GM12873 (cell line): ENCODE data around the gene PAK4.

Experiments
- TF ChIP-seq, protein P1 (sequence below): IDR thresholded peaks from 2 replicates; pipeline ENCODE4 v1.5.1; 2012; ENCODE audit warnings: low read depth, mild to moderate bottlenecking, moderate library complexity, low read length, control low read depth; ENCODE audit not compliant: insufficient read depth; ENCODE audit errors: missing control alignments

Gene PAK4

DNA sequence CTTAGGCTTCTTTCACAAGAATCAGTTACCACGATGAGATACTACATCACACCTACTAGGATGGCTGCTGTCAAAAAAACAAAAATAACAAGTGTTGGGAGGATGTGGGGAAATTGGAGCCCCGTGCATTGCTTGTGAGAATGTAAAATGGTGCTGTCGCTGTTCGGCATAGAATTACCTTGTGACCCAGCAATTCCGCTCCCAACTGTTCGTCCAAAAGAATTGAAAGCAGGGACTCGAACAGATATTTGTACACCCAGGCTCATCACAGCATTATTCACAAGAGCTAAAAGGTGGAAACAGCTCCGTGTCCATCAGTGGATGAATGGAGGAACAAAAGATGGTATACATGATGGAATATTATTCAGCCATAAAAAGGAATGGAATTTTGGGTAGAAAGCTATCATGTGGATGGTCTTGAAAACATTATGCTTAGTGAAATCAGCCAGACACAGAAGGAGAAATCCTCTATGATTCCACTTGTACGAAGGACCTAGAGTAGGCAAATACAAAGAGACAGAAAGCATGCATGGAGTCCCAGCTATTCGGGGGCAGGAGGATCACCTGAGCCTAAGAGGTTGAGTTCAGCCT is 23.4 kb downstream of the PAK4 start:
- TF ChIP-seq, protein P1, sequence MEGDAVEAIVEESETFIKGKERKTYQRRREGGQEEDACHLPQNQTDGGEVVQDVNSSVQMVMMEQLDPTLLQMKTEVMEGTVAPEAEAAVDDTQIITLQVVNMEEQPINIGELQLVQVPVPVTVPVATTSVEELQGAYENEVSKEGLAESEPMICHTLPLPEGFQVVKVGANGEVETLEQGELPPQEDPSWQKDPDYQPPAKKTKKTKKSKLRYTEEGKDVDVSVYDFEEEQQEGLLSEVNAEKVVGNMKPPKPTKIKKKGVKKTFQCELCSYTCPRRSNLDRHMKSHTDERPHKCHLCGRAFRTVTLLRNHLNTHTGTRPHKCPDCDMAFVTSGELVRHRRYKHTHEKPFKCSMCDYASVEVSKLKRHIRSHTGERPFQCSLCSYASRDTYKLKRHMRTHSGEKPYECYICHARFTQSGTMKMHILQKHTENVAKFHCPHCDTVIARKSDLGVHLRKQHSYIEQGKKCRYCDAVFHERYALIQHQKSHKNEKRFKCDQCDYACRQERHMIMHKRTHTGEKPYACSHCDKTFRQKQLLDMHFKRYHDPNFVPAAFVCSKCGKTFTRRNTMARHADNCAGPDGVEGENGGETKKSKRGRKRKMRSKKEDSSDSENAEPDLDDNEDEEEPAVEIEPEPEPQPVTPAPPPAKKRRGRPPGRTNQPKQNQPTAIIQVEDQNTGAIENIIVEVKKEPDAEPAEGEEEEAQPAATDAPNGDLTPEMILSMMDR = no peak

DNA sequence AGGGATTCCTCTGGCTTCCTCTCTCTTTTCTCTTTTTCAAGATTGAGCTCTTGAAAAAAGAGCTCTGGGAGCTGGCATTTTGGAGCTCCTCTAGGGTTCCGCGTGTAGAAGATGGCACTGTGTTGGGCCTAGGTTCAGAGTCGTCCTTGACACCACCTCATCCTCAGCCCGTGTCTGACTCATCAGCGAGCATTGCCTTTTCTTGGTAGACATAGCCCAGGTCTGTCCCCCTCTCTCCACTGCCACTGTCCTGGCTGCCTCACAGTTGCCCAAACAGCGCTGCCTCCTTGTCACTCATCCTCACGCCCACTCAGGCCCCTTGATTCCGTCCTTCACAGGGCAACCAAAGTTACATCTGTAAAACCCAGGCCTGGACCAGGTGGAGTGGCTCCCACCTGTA is 24.6 kb downstream of the PAK4 start:
- TF ChIP-seq, protein P1 = no peak

DNA sequence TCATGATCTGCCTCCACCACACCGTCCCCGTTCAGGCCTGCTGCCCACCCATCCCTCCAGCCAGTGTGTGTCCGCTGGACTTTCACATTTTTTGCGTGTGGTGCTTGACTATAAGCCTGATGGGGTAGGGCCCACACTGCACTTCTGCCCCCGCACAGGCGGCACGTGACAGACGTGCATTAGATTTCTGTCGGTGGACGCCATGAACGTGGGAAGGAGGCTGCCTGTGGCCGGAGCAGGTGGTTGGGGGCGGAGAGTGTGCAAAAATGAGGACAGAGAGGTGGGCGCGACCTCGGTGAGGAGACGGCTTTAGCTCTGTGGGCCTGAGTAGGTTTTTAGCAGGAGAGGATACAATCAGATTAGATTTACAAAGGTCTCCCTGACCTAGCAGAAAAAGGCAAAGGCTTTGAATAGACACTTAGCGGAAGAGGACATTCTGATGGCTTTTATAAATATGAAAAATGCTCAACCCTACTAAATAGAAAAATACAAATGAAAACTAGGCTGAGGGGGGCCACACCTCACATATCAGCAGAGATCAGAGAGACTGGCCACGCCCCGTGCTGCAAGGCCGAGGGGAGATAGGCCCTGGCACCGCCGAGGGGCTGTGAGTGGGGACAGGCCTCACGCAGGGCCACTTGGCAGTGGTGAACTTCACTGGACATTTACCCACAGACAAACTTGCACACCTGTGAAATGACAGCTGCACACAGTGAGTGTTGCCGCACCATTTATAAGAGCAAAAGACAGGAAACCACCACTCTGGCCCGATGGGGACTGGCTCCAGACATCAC is 25.4 kb downstream of the PAK4 start:
- TF ChIP-seq, protein P1 = no peak

DNA sequence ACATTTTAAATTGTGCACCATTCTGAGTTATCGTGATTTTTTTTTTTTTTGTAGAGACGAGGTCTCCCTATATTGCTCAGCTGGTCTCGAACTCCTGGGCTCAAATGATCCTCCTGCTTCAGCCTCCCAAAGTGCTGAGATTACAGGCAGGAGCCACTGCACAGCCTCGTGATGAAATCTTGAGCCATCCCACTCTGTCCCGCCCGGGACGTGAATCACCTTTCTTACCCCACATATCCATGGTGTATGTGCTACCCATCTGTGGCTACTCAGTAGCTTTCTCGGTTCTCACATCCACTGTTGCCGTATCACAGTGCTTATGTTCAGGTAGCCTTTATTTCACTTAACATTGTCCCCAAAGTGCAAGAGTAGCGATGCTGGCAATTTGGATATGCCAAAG is 26.5 kb downstream of the PAK4 start:
- TF ChIP-seq, protein P1 = no peak

DNA sequence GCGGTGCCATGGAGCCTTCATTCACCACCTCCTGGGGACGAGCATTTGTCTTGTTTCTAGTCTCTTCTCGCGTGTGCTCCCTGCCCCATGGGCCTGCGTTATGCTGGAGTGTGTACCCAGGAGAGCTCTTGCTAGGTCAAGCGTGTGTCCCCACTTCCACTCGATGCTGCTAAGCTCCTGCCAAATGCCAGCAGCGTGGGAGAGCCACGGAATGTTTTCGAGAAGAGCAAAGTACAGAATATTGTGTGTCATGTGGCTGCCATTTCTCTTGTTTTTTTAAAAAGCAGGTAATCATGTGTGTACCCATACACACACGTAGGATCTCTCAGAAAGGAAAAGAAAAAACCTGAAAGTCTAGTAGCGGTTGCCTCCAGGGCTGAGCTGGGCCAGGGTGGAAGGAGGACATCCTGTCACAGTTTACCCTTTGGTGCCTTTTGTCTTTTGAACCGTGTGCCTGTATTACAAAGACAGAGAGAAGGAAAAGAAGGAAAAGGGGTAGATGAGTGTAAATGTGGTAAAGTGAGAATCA is 28.6 kb downstream of the PAK4 start:
- TF ChIP-seq, protein P1 = no peak

DNA sequence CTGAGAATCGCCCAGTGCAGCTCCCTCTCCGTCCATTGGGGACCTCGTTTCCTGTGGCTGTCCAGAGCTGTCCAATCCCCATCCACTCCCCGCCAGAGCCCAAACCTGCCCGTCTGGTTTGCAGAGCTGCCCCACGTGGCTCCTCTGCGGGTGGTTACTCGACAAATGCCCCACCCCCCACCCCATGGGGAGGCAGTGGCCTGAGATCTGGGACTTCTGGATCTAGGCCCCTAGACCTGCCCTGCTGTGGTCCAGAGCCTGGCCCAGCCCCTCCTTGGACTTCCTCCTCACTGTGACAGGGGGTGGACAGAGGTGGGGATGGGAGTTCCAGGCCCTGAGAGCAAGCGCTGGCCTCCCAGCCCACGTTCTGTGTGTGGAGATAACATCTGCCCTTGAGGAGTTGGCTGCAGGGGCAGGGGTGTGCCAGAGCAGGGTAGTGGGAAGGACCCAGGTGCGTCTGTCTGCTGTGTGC is 29.1 kb downstream of the PAK4 start:
- TF ChIP-seq, protein P1 = no peak

DNA sequence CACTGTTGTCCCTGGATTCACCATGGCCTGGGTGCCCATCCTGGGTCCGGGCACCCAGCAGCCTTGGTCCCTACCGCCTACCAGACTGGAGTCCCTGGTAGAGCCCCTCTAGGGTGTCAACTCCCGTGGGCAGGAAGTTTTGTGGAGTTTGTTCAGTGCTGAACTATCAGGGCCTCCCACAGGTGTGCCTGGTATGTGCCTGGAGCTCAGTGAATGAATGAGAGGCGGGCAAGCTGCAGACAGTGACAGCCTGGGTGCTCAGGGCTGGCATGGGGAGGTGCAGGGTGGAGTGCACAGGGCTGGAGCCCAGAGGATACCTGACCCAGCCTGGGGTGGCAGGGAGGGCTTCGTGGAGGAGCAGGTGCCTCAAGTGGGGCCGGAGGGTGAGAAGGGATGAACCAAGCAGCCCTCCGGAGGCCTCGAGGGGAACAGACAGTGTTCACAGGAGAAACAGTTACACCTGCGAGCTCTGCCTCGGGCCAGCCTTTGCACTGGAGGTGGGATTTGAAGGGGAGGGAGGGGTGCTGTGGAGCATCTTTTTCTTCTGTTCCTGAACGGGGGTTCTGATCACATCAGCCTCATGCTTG is 29.6 kb downstream of the PAK4 start:
- TF ChIP-seq, protein P1 = no peak
